RWPE2 (cell line): ENCODE data around the gene WDR76.

Experiments
- ATAC-seq: fragments of 200-7000 bp; cut with Tn5 transposase; 3 replicates; pipeline ENCODE4 v1.9.1; 2021; ENCODE audit warnings: low read depth
- DNase-seq: peaks from one replicate; pipeline ENCODE4 v3.0.0-alpha.2; 2020; ENCODE audit warnings: low spot score
- H3K27ac ChIP-seq: fragments of 450-650 bp; 2 replicates; pipeline ENCODE4 v1.5.1; 2017; ENCODE audit warnings: mild to moderate bottlenecking; ENCODE audit not compliant: poor library complexity, severe bottlenecking
- H3K27me3 ChIP-seq: fragments of 250-450 bp; sonication (Bioruptor Pico); 2 replicates; pipeline ENCODE4 v1.5.1; 2021; ENCODE audit warnings: mild to moderate bottlenecking, moderate library complexity; ENCODE audit not compliant: insufficient read depth, poor library complexity, severe bottlenecking
- H3K36me3 ChIP-seq: fragments of 250-450 bp; sonication (Bioruptor Pico); 2 replicates; pipeline ENCODE4 v1.5.1; 2020; ENCODE audit warnings: low read depth, mild to moderate bottlenecking, moderate library complexity
- H3K4me1 ChIP-seq: fragments of 250-450 bp; sonication (Bioruptor Pico); 2 replicates; pipeline ENCODE4 v1.5.1; 2021; ENCODE audit warnings: mild to moderate bottlenecking, moderate library complexity; ENCODE audit not compliant: insufficient read depth, poor library complexity, severe bottlenecking
- H3K4me3 ChIP-seq: fragments of 250-450 bp; sonication (Bioruptor Pico); 2 replicates; pipeline ENCODE4 v1.5.1; 2021; ENCODE audit warnings: mild to moderate bottlenecking, moderate library complexity; ENCODE audit not compliant: severe bottlenecking
- H3K9me3 ChIP-seq: fragments of 250-450 bp; sonication (Bioruptor Pico); 2 replicates; pipeline ENCODE4 v1.5.1; 2021; ENCODE audit warnings: mild to moderate bottlenecking, moderate library complexity; ENCODE audit not compliant: severe bottlenecking
- CTCF ChIP-seq: fragments of 450-650 bp; IDR thresholded peaks from one replicate; pipeline ENCODE4 v1.5.1; 2017; ENCODE audit warnings: mild to moderate bottlenecking, moderate library complexity; ENCODE audit not compliant: poor library complexity, severe bottlenecking

WDR76 gene

DNA sequence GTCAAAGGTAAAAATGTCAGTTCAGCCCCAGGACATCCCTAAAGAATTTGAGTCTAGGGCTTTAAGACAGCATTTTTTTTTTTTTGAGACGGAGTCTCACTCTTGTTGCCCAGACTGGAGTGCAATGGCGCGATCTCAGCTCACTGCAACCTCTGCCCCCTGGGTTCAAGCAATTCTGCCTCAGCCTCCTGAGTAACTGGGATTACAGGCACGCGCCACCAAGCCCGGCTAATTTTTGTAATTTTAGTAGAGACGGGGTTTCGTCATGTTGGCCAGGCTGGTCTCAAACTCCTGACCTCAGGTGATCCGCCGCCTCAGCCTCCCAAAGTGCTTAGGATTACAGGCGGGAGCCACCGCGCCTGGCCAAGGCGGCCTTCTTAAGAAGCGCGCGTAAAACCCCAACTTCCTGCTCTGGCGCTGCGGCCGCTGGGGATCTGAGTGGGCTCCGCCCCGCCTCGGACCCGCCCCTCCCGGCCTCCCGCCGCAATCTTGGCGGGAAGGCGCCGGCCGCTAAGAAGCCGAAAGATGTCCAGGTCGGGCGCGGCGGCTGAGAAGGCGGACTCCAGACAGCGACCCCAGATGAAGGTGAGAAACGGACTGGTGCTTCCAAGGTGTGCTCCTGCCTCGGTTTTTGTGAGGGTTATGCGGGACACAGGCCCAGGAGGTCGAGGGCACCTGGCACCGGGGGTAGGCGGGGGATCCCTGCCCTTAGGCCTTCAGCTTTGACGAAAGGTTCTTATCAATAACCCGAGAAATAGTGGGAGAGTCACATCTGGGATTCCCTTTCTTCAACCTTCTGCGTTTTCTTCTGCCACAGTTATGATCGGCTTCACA, at the start of gene WDR76:
Gene WDR76, plus strand, starts transcription at position 495 of the 834 bp plus-strand sequence. Its CDS starts 31 bp downstream, at position 526.
- ATAC-seq (peak; percentile 79), DNase-seq (peak; percentile 93)
- peaks cover 15% of the 10 kb centered on the region for H3K4me1 ChIP-seq
- H3K27me3 ChIP-seq, result no peaks in the 10 kb centered on the region
- H3K4me3 ChIP-seq, result peak within 1 kb of the TSS; percentile 51
- TF ChIP-seq CTCF, result no peak
- H3K9me3 ChIP-seq, result no peaks in the 10 kb centered on the region
- H3K36me3 ChIP-seq, result peaks cover 45% of the 10 kb centered on the region
- peak within 1 kb of the TSS; percentile 44 for H3K27ac ChIP-seq

DNA sequence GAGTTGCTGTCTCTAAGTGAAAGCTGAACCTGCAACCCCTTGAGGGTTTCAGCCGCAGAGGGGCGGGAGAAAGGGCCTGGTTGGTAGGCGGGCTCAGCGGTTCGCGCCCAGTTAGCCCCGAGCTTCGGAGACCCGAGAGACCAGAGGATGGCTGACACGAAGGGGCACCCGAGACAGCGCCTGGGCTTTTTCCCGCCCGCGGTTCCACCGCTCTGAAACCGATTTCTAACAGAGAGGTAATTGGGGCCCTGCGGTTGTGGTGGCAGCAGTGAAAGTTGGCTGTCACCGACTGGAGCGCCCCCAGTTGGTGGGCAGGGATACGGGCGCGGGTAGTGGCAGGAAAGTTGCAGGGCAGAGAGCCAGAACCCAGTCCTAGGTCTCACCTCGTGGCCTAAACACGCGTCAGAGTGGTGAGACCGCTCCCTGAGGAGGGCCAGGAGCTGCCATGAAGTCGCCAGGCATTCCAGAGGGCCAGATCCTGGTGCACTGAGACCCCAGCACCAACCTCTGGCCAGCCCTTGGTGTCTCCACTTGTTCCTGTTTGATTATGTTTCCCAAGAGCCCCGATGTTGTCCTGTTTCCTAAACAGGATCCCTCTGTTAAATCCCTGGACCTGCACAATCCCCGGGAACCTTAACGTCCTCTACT, 49.4 kb upstream of the WDR76 start:
- no peaks in the 10 kb centered on the region for H3K27me3 ChIP-seq
- H3K9me3 ChIP-seq, result no peaks in the 10 kb centered on the region
- H3K4me3 ChIP-seq, result peak overlapping the region; percentile 46
- ATAC-seq (peak; percentile 66), DNase-seq (peak; percentile 90)
- no peaks in the 10 kb centered on the region for H3K4me1 ChIP-seq
- H3K27ac ChIP-seq, result peak overlapping the region; percentile 47
- peak; percentile 98 for TF ChIP-seq CTCF
- H3K36me3 ChIP-seq, result peaks cover 15% of the 10 kb centered on the region

DNA sequence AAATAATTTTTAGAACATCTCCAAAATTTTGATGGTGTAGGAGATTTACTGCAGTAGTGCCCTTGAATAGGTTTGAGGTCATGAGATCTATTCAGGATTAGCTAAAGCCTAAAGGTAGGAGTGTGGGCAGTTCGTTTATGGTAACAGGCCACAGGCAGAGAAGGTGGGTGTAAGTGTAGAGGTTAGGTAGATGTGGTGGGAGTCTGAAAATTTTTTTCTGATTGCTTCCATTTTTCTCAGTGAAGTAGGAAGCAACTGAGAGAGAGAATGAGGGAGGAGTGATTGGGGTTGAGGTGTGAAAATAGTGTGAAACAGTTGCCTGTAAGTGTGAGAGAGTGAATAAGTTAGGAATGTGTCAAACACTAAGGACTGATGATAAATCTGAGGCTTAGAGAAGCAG, 47.8 kb upstream of the WDR76 start:
- Histone ChIP-seq H3K27me3 (no peaks in the 10 kb centered on the region), H3K4me1 (no peaks in the 10 kb centered on the region), H3K4me3 (no peak overlapping the region), H3K9me3 (no peaks in the 10 kb centered on the region), H3K27ac (no peak overlapping the region), H3K36me3 (peaks cover 5% of the 10 kb centered on the region; the same call in 1 of the 2 replicates)
- DNase-seq (no peak), ATAC-seq (no peak)
- TF ChIP-seq CTCF, result no peak

DNA sequence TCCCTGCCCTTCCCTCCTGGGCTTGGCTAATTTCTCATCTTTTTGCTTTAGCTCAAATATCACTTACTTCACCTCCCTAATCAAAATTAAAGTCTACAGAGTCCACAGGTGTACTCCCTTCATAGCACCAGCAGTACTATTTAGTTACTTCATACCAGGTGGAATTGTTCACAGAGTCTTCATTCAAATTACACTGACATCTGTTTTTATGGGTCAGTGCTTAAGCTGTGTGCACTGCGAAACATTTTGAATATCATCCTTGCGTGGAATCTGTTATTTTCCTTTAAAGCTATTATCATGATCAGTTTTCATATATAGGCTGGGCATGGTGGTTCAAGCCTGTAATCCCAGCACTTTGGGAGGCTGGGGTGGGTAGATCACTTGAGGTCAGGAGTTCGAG, 37.4 kb upstream of the WDR76 start:
- H3K4me1 ChIP-seq, result no peaks in the 10 kb centered on the region
- peaks cover 14% of the 10 kb centered on the region for H3K36me3 ChIP-seq
- no peak for DNase-seq
- no peaks in the 10 kb centered on the region for H3K27me3 ChIP-seq
- no peak for ATAC-seq
- no peak overlapping the region for H3K27ac ChIP-seq
- H3K4me3 ChIP-seq, result no peak overlapping the region
- TF ChIP-seq CTCF, result no peak
- no peaks in the 10 kb centered on the region for H3K9me3 ChIP-seq
